ENCODE measurements around the gene MYL12B. TPM values are rescaled to one million over a fixed set of nuclear protein-coding genes. Genes with fewer than 3 reads are reported as not detected.

The MYL12B gene
- total and polyA plus RNA-seq, 10 donors: 176 to 371 (median 245) TPM

GRCh38 chr18:3319399-3319798, 57.5 kb downstream of the MYL12B start:
- Histone ChIP-seq H3K4me3 (no peak overlapping the region), H3K4me1 (peaks cover 0 to 8% (median 0%) of the 10 kb centered on the region in 6 donors), H3K27me3 (replicated peaks in 1 of 7) (no peaks in the 10 kb centered on the region), H3K27ac (no peak overlapping the region), H3K9me3 (no peaks in the 10 kb centered on the region), H3K36me3 (no peaks in the 10 kb centered on the region)
- DNase-seq: no peak
- intact Hi-C loops (cut with DNase I; ENCODE audit: low total_unique reads): no loop called here
- TF ChIP-seq CTCF (IDR thresholded peaks at IDR 0.05 in 8 of 11, conservative IDR thresholded peaks at IDR 0.05 in 3 of 11) (no peak), POLR2AphosphoS5 (IDR thresholded peaks at IDR 0.05) (no peak), POLR2A (IDR thresholded peaks at IDR 0.05) (no peak)
- WGBS, 5 donors: 59 to 75% (median 67%) methylated on average over 5 of the region's 5 CpGs

- TF ChIP-seq POLR2AphosphoS5 (IDR thresholded peaks at IDR 0.05): no peak
- TF ChIP-seq POLR2A (IDR thresholded peaks at IDR 0.05): no peak
- TF ChIP-seq CTCF (IDR thresholded peaks at IDR 0.05 in 8 of 11, conservative IDR thresholded peaks at IDR 0.05 in 3 of 11): no peak
These were observed 58.0 kb downstream of the MYL12B start for GRCh38 chr18:3319894-3320454.

GRCh38 chr18:3321133-3321812, 59.3 kb downstream of the MYL12B start:
- Histone ChIP-seq H3K27me3 (replicated peaks in 1 of 7) (no peaks in the 10 kb centered on the region), H3K4me1 (peaks cover 0 to 8% (median 0%) of the 10 kb centered on the region in 6 donors), H3K36me3 (no peaks in the 10 kb centered on the region), H3K4me3 (no peak overlapping the region), H3K27ac (no peak overlapping the region), H3K9me3 (no peaks in the 10 kb centered on the region)
- intact Hi-C loops (cut with DNase I; ENCODE audit: low total_unique reads): no loop called here
- DNase-seq: no peak
- TF ChIP-seq POLR2AphosphoS5 (IDR thresholded peaks at IDR 0.05) (no peak), CTCF (IDR thresholded peaks at IDR 0.05 in 8 of 11, conservative IDR thresholded peaks at IDR 0.05 in 3 of 11) (no peak), POLR2A (IDR thresholded peaks at IDR 0.05) (no peak)
- WGBS, 5 donors: 63 to 88% (median 71%) methylated on average over 3 of the region's 3 CpGs

More at GRCh38 chr18:3319894-3320454, 58.0 kb downstream of the MYL12B start:
- Histone ChIP-seq H3K27me3 (replicated peaks in 1 of 7) (no peaks in the 10 kb centered on the region), H3K36me3 (no peaks in the 10 kb centered on the region), H3K9me3 (no peaks in the 10 kb centered on the region), H3K4me3 (no peak overlapping the region), H3K4me1 (peaks cover 0 to 8% (median 0%) of the 10 kb centered on the region in 6 donors), H3K27ac (no peak overlapping the region)
- intact Hi-C loops (cut with DNase I; ENCODE audit: low total_unique reads): no loop called here
- DNase-seq: no peak
- WGBS, 5 donors: 64 to 85% (median 78%) methylated on average over 2 of the region's 2 CpGs

- H3K27me3 ChIP-seq (replicated peaks in 1 of 7): no peaks in the 10 kb centered on the region
- peaks cover 0 to 8% (median 0%) of the 10 kb centered on the region in 6 donors for H3K4me1 ChIP-seq
- H3K4me3 ChIP-seq: no peak overlapping the region
- no peak for DNase-seq
- no peaks in the 10 kb centered on the region for H3K9me3 ChIP-seq
- TF ChIP-seq POLR2A (IDR thresholded peaks at IDR 0.05) (no peak), POLR2AphosphoS5 (IDR thresholded peaks at IDR 0.05) (no peak), CTCF (IDR thresholded peaks at IDR 0.05 in 8 of 11, conservative IDR thresholded peaks at IDR 0.05 in 3 of 11) (no peak)
- no peaks in the 10 kb centered on the region for H3K36me3 ChIP-seq
- no peak overlapping the region for H3K27ac ChIP-seq
- 13 to 20% (median 14%) methylated on average over 4 of the region's 4 CpGs for WGBS, 5 donors
- intact Hi-C loops (cut with DNase I; ENCODE audit: low total_unique reads): no loop called here
These were observed 62.0 kb downstream of the MYL12B start for GRCh38 chr18:3323900-3324299.

Data from spleen (tissue), 11 donors.